Rectal smooth muscle tissue (tissue), 1 donor: ENCODE results near the gene PLP1.

Experiments used
- H3K27ac ChIP-seq: one replicate; pipeline ENCODE4 v1.7.0; 2013; ENCODE audit warnings: low read depth, low read length, inconsistent platforms
- H3K27me3 ChIP-seq: one replicate; pipeline ENCODE4 v1.7.0; 2013; ENCODE audit warnings: low read length; ENCODE audit not compliant: control insufficient read depth, insufficient read depth
- H3K36me3 ChIP-seq: one replicate; pipeline ENCODE4 v1.7.0; 2013; ENCODE audit warnings: low read length; ENCODE audit not compliant: control insufficient read depth, insufficient read depth
- H3K4me1 ChIP-seq: one replicate; pipeline ENCODE4 v1.7.0; 2013; ENCODE audit warnings: low read length; ENCODE audit not compliant: control insufficient read depth, insufficient read depth
- H3K4me3 ChIP-seq: one replicate; pipeline ENCODE4 v1.7.0; 2013; ENCODE audit warnings: low read length
- H3K9ac ChIP-seq: one replicate; pipeline ENCODE4 v1.7.0; 2013; ENCODE audit warnings: low read length

Gene PLP1, protein sequence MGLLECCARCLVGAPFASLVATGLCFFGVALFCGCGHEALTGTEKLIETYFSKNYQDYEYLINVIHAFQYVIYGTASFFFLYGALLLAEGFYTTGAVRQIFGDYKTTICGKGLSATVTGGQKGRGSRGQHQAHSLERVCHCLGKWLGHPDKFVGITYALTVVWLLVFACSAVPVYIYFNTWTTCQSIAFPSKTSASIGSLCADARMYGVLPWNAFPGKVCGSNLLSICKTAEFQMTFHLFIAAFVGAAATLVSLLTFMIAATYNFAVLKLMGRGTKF

GRCh38 chrX:103776546-103776945, at the start of gene PLP1:
Gene PLP1, plus strand, starts transcription at chrX:103776840. Its CDS starts 156 bp downstream, at chrX:103776996.
- Histone ChIP-seq H3K4me1 (no peaks in the 10 kb centered on the region), H3K4me3 (no peak within 1 kb of the TSS), H3K9ac (no peak within 1 kb of the TSS), H3K36me3 (no peaks in the 10 kb centered on the region), H3K27me3 (no peaks in the 10 kb centered on the region), H3K27ac (no peak within 1 kb of the TSS)

- Histone ChIP-seq H3K27ac (no peak overlapping the region), H3K36me3 (no peaks in the 10 kb centered on the region), H3K9ac (no peak overlapping the region), H3K4me1 (no peaks in the 10 kb centered on the region), H3K4me3 (no peak overlapping the region), H3K27me3 (no peaks in the 10 kb centered on the region)
Measured at GRCh38 chrX:103727115-103727514, 49.5 kb upstream of the PLP1 start.

DNA sequence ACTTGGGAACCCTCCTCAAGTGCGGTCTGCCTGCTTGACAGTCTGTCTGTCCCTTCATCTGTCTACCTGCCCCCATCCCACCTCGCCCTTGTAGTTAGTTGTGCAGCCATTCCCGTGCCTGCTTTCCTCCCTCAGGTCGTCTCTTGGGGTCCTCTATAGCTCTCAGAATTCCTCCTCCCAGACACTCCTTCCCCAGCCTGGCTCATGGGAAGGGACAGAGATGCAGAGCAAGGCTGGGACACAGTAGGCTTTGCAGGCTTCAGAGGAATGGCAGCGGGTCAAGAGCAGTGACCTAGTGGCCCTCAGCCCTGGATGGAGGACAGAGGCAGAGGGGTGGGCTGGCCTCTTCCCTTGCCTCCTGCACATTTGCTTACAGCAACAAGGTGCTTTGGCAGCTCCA, 47.6 kb upstream of the PLP1 start:
- H3K4me1 ChIP-seq = no peaks in the 10 kb centered on the region
- no peak overlapping the region for H3K9ac ChIP-seq
- H3K27ac ChIP-seq = no peak overlapping the region
- H3K4me3 ChIP-seq = no peak overlapping the region
- H3K36me3 ChIP-seq = no peaks in the 10 kb centered on the region
- no peaks in the 10 kb centered on the region for H3K27me3 ChIP-seq

GRCh38 chrX:103730147-103730795, 46.4 kb upstream of the PLP1 start:
- no peaks in the 10 kb centered on the region for H3K36me3 ChIP-seq
- no peaks in the 10 kb centered on the region for H3K27me3 ChIP-seq
- H3K4me3 ChIP-seq = no peak overlapping the region
- no peaks in the 10 kb centered on the region for H3K4me1 ChIP-seq
- no peak overlapping the region for H3K9ac ChIP-seq
- H3K27ac ChIP-seq = no peak overlapping the region

GRCh38 chrX:103730796-103731493, 45.7 kb upstream of the PLP1 start:
- Histone ChIP-seq H3K27me3 (no peaks in the 10 kb centered on the region), H3K27ac (no peak overlapping the region), H3K4me1 (no peaks in the 10 kb centered on the region)

DNA sequence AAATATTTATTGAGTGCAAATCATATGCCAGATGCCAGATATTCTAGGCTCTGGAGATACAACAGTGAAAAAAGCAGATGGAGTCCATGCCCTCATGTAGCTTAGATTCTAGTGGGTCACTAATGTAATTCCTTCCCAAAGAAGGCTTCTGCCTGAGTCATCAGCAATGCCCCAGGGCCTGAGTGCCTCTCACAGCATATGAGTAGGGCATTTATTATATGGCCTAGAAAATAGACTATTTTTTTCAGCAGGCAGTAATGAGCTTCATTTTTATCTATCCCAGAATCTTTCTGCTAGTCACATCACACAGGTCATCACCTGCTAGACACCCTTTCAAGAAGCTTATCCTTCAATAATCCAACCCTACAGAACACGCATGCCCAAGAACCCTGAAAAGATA, 43.6 kb upstream of the PLP1 start:
- Histone ChIP-seq H3K27me3 (no peaks in the 10 kb centered on the region), H3K9ac (no peak overlapping the region), H3K36me3 (no peaks in the 10 kb centered on the region), H3K4me1 (no peaks in the 10 kb centered on the region), H3K27ac (no peak overlapping the region), H3K4me3 (no peak overlapping the region)

More at GRCh38 chrX:103730796-103731493, 45.7 kb upstream of the PLP1 start:
- H3K4me3 ChIP-seq = no peak overlapping the region
- no peaks in the 10 kb centered on the region for H3K36me3 ChIP-seq
- H3K9ac ChIP-seq = no peak overlapping the region

GRCh38 chrX:103734125-103734760, 42.4 kb upstream of the PLP1 start:
- Histone ChIP-seq H3K27me3 (no peaks in the 10 kb centered on the region), H3K9ac (no peak overlapping the region), H3K27ac (no peak overlapping the region), H3K36me3 (no peaks in the 10 kb centered on the region), H3K4me1 (no peaks in the 10 kb centered on the region), H3K4me3 (no peak overlapping the region)

- H3K4me3 ChIP-seq = no peak overlapping the region
- H3K27me3 ChIP-seq = no peaks in the 10 kb centered on the region
- H3K9ac ChIP-seq = no peak overlapping the region
- no peaks in the 10 kb centered on the region for H3K36me3 ChIP-seq
- no peaks in the 10 kb centered on the region for H3K4me1 ChIP-seq
- no peak overlapping the region for H3K27ac ChIP-seq
Measured at GRCh38 chrX:103737696-103738095, 38.9 kb upstream of the PLP1 start.

GRCh38 chrX:103739421-103739820, 37.2 kb upstream of the PLP1 start:
- Histone ChIP-seq H3K4me3 (no peak overlapping the region), H3K36me3 (no peaks in the 10 kb centered on the region), H3K9ac (no peak overlapping the region), H3K27ac (no peak overlapping the region), H3K27me3 (no peaks in the 10 kb centered on the region), H3K4me1 (no peaks in the 10 kb centered on the region)

DNA sequence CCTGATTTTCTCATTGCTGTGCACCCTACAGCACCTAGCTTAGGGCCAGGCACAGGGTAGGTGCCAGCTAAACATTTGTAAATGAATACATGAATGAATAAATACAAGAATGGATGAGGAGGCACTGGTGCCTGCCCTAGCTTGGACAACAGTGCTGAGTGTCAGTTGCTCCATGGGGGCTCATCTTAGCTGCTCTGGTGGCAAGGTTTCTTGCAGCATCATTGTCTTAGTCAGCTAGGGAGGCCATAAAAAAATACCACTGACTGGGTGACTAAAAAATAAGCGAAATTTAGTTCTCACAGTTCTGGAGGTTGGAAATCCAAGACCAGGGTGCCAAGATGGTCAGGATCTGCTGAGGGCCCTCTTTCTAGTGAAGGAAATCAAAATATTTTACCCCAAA, 34.8 kb upstream of the PLP1 start:
- Histone ChIP-seq H3K36me3 (no peaks in the 10 kb centered on the region), H3K4me1 (no peaks in the 10 kb centered on the region), H3K9ac (no peak overlapping the region), H3K27me3 (no peaks in the 10 kb centered on the region), H3K4me3 (no peak overlapping the region), H3K27ac (no peak overlapping the region)

DNA sequence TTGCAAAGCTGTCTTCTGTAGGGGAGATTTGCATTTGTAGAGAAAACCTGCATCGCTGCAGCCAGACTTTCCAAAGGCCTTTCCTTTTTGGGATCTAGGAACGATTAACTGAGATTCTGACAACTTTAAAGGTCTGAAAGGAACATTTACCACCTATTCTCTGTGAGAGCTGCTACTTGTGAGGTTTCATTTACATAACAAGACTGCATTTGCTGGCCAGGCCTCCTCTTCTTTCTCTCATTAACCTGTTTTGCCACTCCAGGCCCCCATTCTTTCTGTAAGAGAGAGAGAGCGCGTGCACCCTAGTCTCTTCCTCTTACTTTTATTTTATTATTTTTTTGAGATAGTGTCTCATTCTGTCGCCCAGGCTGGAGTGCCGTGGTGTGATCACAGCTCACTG, 34.3 kb upstream of the PLP1 start:
- no peaks in the 10 kb centered on the region for H3K4me1 ChIP-seq
- no peak overlapping the region for H3K4me3 ChIP-seq
- H3K9ac ChIP-seq = no peak overlapping the region
- H3K27ac ChIP-seq = no peak overlapping the region
- H3K36me3 ChIP-seq = no peaks in the 10 kb centered on the region
- H3K27me3 ChIP-seq = no peaks in the 10 kb centered on the region

DNA sequence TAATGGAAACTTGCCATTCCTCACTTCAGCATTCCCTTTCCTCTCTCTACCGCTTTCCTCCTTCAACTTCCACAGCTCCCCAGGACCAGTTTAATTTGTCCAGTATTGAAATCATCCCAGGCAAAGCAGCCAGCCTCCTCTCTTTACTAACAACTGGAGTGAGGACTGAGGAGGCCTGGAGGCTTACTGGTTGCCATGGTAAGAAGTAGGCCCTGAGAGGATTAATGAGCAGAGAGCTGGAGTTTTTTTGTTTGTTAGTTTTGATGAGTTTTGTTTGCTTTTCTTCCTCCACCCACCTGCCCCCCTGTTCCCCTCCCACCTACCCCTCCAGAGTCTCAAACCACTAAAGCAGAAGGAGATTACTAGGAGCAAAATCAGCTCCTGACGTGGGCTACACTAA, 29.5 kb upstream of the PLP1 start:
- Histone ChIP-seq H3K27ac (no peak overlapping the region), H3K4me3 (no peak overlapping the region), H3K27me3 (no peaks in the 10 kb centered on the region), H3K4me1 (no peaks in the 10 kb centered on the region), H3K36me3 (no peaks in the 10 kb centered on the region), H3K9ac (no peak overlapping the region)
